ENCODE results near the gene OR52E4.

OR52E4 gene

DNA sequence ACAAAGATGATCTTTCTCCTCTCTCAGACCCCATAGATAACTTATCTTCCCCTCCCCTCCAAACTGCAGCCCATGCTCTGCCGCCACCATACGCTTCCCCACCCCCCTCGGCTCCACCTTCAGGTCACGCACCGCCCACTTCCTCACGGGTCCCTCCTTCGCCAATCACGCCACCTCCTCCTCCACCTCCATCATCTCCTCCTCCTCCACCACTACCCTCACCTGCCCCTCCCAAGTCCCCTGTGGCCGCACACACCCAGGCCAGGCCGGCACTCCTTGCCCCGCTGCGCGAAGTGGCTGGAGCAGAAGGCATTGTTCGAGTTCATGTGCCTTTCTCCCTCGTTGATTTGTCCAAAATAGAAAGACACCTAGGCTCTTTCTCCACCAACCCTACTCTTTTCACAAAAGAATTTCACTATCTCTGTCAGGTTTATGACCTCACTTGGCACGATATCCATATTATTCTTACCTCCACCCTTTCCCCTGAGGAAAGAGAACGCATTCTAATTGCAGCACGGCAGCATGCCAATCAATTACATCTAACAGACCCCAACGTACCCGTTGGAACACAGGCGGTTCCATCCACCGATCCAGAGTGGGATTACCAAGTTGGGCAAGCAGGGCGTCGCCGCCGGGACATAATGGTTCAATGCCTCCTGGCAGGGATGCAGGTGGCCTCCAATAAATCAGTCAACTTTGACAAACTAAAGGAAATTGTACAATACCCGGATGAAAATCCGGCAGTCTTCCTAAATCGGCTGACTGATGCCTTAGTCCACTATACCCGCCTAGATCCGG, 49.3 kb downstream of the OR52E4 start:
- no peak for DNase-seq

DNA sequence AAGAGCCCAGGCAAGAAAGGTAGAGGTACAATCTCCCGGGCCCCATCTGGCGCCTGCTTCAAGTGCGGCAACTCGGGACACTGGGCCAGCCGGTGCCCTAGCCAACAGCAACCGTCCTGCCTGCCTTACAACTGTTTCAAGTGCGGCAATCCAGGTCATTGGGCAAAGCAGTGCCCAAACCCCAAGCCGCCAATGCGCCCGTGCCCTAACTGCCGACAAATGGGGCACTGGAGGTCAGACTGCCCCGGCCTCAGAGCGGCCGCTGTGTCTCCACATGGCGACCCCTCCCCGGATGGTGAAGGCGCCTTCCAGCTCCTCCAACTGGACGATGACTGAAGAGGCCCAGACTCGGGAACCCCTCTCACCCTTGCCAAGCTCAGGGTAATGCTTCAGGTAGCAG, 50.2 kb downstream of the OR52E4 start:
- DNase-seq: no peak

DNA sequence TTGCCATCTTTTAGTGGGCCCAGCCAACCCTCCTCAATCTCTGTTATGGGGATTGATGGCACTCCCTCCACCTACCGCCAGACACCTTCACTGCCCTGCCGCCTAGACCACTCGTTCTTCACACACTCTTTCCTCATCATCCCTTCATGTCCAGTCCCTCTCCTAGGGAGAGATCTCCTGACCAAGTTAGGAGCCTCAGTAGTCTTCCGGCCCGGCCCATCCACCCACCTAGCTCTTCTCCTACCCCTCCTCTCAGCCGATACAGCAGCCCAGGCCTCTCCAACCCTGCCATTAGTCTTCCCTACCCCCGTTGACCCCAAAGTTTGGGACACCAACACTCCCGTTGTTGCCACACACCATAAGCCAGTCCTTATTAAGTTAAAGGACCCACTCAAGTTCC, 50.6 kb downstream of the OR52E4 start:
- no peak for DNase-seq

DNA sequence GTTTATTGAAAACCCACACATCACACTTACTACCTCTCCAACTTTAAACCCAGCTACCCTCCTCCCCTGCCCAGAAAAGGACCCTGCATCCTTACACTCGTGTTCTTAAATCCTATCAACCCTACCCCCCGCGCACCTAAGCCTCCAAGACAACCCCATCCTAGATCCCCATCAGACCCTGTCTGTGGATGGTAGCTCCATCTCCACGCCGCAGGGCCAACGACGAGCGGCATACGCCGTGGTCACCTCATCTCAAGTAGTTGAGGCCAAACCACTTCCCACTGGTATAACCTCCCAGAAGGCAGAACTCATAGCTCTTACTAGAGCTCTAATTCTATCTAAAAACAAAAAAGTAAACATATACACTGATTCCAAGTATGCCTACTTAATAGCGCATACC, 52.2 kb downstream of the OR52E4 start:
- no peak for DNase-seq

DNA sequence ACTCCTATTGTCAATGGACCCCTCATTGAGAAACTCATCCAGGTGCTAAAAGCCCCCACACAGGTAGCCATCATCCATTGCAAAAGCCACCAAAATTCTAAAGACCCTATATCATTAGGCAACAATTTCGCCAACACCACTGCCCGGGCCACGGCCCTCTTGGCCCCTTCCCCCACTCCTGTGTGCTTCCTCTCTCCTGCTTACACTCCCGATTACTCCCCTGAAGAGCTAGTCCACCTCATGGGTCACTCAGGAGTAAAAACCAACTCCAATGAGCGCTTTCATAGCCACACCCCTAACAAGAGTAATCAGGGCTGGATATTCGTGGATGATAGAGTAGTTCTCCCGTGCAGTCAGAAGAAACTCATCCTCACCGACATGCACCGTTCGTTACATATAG, 52.7 kb downstream of the OR52E4 start:
- DNase-seq: no peak

Data from cortex of kidney (tissue), 1 donor.